ENCODE measurements around the gene PTPN1. TPM values are rescaled to one million over a fixed set of nuclear protein-coding genes. Genes with fewer than 3 reads are reported as not detected.
A peak's percentile ranks its signal among the peaks of the same experiment; 100 is the strongest.

The PTPN1 gene
- total and polyA plus RNA-seq, 2 of the 13 experiments (the other 11 are each of a cell fraction or from before 2014, with no cell fraction given): 17.7 to 37.2 TPM

- TF ChIP-seq ZNF687 (CRISPR knock-in tag; IDR thresholded peaks at IDR 0.05) (peak; percentile 96), KLF15 (CRISPR knock-in tag; IDR thresholded peaks at IDR 0.05; ENCODE audit: borderline replicate concordance) (no peak), FOXA1 (IDR thresholded peaks at IDR 0.05) (no peak), FOXA1 (CRISPR knock-in tag; IDR thresholded peaks at IDR 0.05) (peak; percentile 72), REL (CRISPR knock-in tag; conservative IDR thresholded peaks at IDR 0.05) (peak; percentile 85; the same call in 1 of the 2 replicates), NRL (CRISPR knock-in tag; IDR thresholded peaks at IDR 0.05; ENCODE audit: borderline replicate concordance) (peak; percentile 85; the same call in 1 of the 2 replicates), ZFP82 (CRISPR knock-in tag; IDR thresholded peaks at IDR 0.05; ENCODE audit: borderline replicate concordance) (peak; percentile 17; the same call in 1 of the 2 replicates), ZNF232 (CRISPR knock-in tag; IDR thresholded peaks at IDR 0.05; ENCODE audit: borderline replicate concordance) (no peak; the same call in 1 of the 2 replicates), GTF2F1 (IDR thresholded peaks at IDR 0.05; ENCODE audit: low read length) (peak; percentile 66; the same call in 1 of the 2 replicates), CBX2 (IDR thresholded peaks at IDR 0.05; ENCODE audit: low read depth, low read length) (no peak), CBX2 (CRISPR knock-in tag; IDR thresholded peaks at IDR 0.05; ENCODE audit: low read depth) (0 out of 2 replicates have a peak, but pooled peaks have one; percentile 6), MIER3 (CRISPR knock-in tag; IDR thresholded peaks at IDR 0.05; ENCODE audit: borderline replicate concordance) (0 out of 2 replicates have a peak, but pooled peaks have one; percentile 68), ARHGAP35 (CRISPR knock-in tag; IDR thresholded peaks at IDR 0.05; ENCODE audit: borderline replicate concordance) (peak; percentile 89), ZNF280B (CRISPR knock-in tag; IDR thresholded peaks at IDR 0.05; ENCODE audit: borderline replicate concordance) (peak; percentile 90), CSRNP1 (CRISPR knock-in tag; IDR thresholded peaks at IDR 0.05) (peak; percentile 91), TGIF2 (CRISPR knock-in tag; IDR thresholded peaks at IDR 0.05) (peak; percentile 98), FOXK1 (CRISPR knock-in tag; IDR thresholded peaks at IDR 0.05; ENCODE audit: borderline replicate concordance, low read depth) (peak; percentile 59), RFX1 (IDR thresholded peaks at IDR 0.05) (peak; percentile 100), SMAD3 (CRISPR knock-in tag; IDR thresholded peaks at IDR 0.05) (peak; percentile 86), KLF11 (CRISPR knock-in tag; IDR thresholded peaks at IDR 0.05) (peak; percentile 92; the same call in 1 of the 2 replicates), REPIN1 (CRISPR knock-in tag; IDR thresholded peaks at IDR 0.05; ENCODE audit: borderline replicate concordance, low read depth) (peak; percentile 79), ZNF776 (CRISPR knock-in tag; IDR thresholded peaks at IDR 0.05) (peak; percentile 85)
These were observed at the start of gene PTPN1 (continued) for GRCh38 chr20:50509923-50510705.
